ENCODE data around the gene DDX55.

DDX55 gene

GRCh38 chr12:123667771-123668170, 65.9 kb downstream of the DDX55 start:
- Histone ChIP-seq H3F3A (ENCODE audit: insufficient read depth, low read length) (no peaks in the 10 kb centered on the region), H3K36me3 (ENCODE audit: insufficient read depth, low read length) (peaks cover 9% of the 10 kb centered on the region), H2AFZ (ENCODE audit: low read length) (no peak overlapping the region), H3K9me3 (ENCODE audit: low read length) (no peaks in the 10 kb centered on the region), H3K4me2 (ENCODE audit: low read length) (no peak overlapping the region), H3K79me2 (ENCODE audit: insufficient read depth, low read length) (no peaks in the 10 kb centered on the region), H3K9me2 (ENCODE audit: low read depth, low read length) (no peaks in the 10 kb centered on the region), H3K27ac (ENCODE audit: low read depth, low read length, poor library complexity, severe bottlenecking) (no peak overlapping the region), H3K27me3 (ENCODE audit: insufficient read depth, low read length) (no peaks in the 10 kb centered on the region), H4K20me1 (ENCODE audit: insufficient read depth, low read length) (no peaks in the 10 kb centered on the region), H3K4me1 (ENCODE audit: insufficient read depth, low read length, severe bottlenecking) (peaks cover 13% of the 10 kb centered on the region), H3K9ac (ENCODE audit: low read length) (no peak overlapping the region), H3K4me3 (ENCODE audit: low read depth, low read length, poor library complexity, severe bottlenecking) (no peak overlapping the region)
- TF ChIP-seq EZH2 (IDR thresholded peaks at IDR 0.05; ENCODE audit: borderline replicate concordance, low read length): no peak
- no peak for TF ChIP-seq CTCF (IDR thresholded peaks at IDR 0.05; ENCODE audit: low read length)

Measured in OCI-LY1 (cell line).